GM12878 (cell line): ENCODE results near the gene TM7SF2. TPM values are rescaled to one million over a fixed set of nuclear protein-coding genes. Genes with fewer than 3 reads are reported as not detected.
"Not testable (repeated sequence)": the region's sequence is repeated elsewhere in the genome, so short reads cannot be mapped to it uniquely, and the experiment has no call there.

Source experiments
- ATAC-seq: fragments of 200-7000 bp; cut with Tn5 transposase; 3 replicates; pipeline ENCODE4 v1.9.1; 2020; ENCODE audit warnings: mild to moderate bottlenecking, moderate library complexity
- BruUV-seq: library from RNA; stranded (reverse); fragments of 400-500 nt; replicated peaks from 2 replicates; lab custom pipeline; 2021; lab: Mats Ljungman, UMichigan
- CTCF ChIA-PET: fragments of 300-600 bp; sonication (Branson Sonifier 250); formaldehyde crosslinking; extraction: SDS; loops from one replicate; lab custom pipeline; 2021; ENCODE audit warnings: inconsistent platforms; lab: Yijun Ruan, JAX
- POLR2A ChIA-PET: fragments of 350-600 bp; formaldehyde crosslinking; extraction: SDS; loops from one replicate; lab custom pipeline; 2021; ENCODE audit warnings: inconsistent platforms; lab: Charles Lee
- RAD21 ChIA-PET: fragments of 300-600 bp; sonication (Branson Sonifier 250); formaldehyde crosslinking; loops from one replicate; lab custom pipeline; 2023; ENCODE audit warnings: antibody characterized with exemption; ENCODE audit not compliant: unreplicated experiment; lab: Charles Lee
- SMC1A ChIA-PET: fragments of 300-600 bp; sonication (Branson Sonifier 250); formaldehyde crosslinking; loops from one replicate; lab custom pipeline; 2023; ENCODE audit not compliant: unreplicated experiment, uncharacterized antibody; lab: Charles Lee
- DNase-seq: peaks from one replicate; pipeline ENCODE4 v3.0.0-alpha.2; 2011; ENCODE audit warnings: low read depth, low spot score
- FAIRE-seq: peaks from 3 replicates; lab custom pipeline; 2011; peaks lifted over from hg19 to GRCh38; lab: Jason Lieb, UNC
- H2AFZ ChIP-seq: 2 replicates; pipeline ENCODE4 v1.6.0; 2011; ENCODE audit warnings: low read depth, low read length, control low read depth; ENCODE audit not compliant: control insufficient read depth
- H3K27ac ChIP-seq: 2 replicates; pipeline ENCODE4 v1.5.1; 2011; ENCODE audit warnings: control low read depth; ENCODE audit not compliant: control insufficient read depth, insufficient read depth
- H3K27me3 ChIP-seq, 2 experiments: replicated peaks in 1 of 2; 2 replicates each; pipeline versions ENCODE4 v1.6.0 to v1.6.1; 2011; ENCODE audit warnings: low read length in 1 of 2; ENCODE audit not compliant: control insufficient read depth in 2 of 2, insufficient read depth in 2 of 2
- H3K36me3 ChIP-seq, 2 experiments: 2 replicates each; pipeline ENCODE4 v1.5.1; 2011; ENCODE audit warnings: low read length in 1 of 2; ENCODE audit not compliant: control insufficient read depth in 2 of 2, insufficient read depth in 2 of 2
- H3K4me1 ChIP-seq: 2 replicates; pipeline ENCODE4 v1.6.1; 2011; ENCODE audit warnings: mild to moderate bottlenecking, low read length, moderate library complexity, mixed read lengths; ENCODE audit not compliant: control insufficient read depth, insufficient read depth
- H3K4me2 ChIP-seq: 2 replicates; pipeline ENCODE4 v1.6.0; 2011; ENCODE audit warnings: control low read depth; ENCODE audit not compliant: control insufficient read depth, insufficient read depth
- H3K4me3 ChIP-seq: fragments of 200-600 bp; sonication (generic); 2 replicates; pipeline ENCODE4 v1.5.1; 2016
- H3K79me2 ChIP-seq: 2 replicates; pipeline ENCODE4 v1.6.0; 2011; ENCODE audit warnings: low read length; ENCODE audit not compliant: control insufficient read depth, insufficient read depth
- H3K9ac ChIP-seq: 2 replicates; pipeline ENCODE4 v1.8.0; 2011; ENCODE audit warnings: low read length, control low read depth, mixed read lengths; ENCODE audit not compliant: control insufficient read depth, insufficient read depth
- H3K9me3 ChIP-seq: replicated peaks from 3 replicates; pipeline ENCODE4 v1.5.1; 2011; ENCODE audit warnings: mild to moderate bottlenecking, low read length; ENCODE audit not compliant: control insufficient read depth, insufficient read depth
- H4K20me1 ChIP-seq: 2 replicates; pipeline ENCODE4 v1.6.0; 2011; ENCODE audit not compliant: control insufficient read depth, insufficient read depth
- MEF2A ChIP-seq: IDR thresholded peaks from 2 replicates; pipeline ENCODE4 v1.6.1; 2011; ENCODE audit warnings: low read depth, mild to moderate bottlenecking, low read length, moderate library complexity; ENCODE audit not compliant: insufficient read depth
- MTA2 ChIP-seq: fragments of 450-650 bp; IDR thresholded peaks from 2 replicates; pipeline ENCODE4 v1.6.1; 2016; ENCODE audit warnings: low read depth, mild to moderate bottlenecking, moderate library complexity
- PBX3 ChIP-seq: IDR thresholded peaks from 2 replicates; pipeline ENCODE4 v1.6.1; 2011; ENCODE audit warnings: mild to moderate bottlenecking, low read depth, low read length, moderate library complexity; ENCODE audit not compliant: insufficient replicate concordance
- SIX5 ChIP-seq: IDR thresholded peaks from 2 replicates; pipeline ENCODE4 v1.6.1; 2011; ENCODE audit warnings: mild to moderate bottlenecking, low read depth, low read length, moderate library complexity; ENCODE audit not compliant: severe bottlenecking
- SRF ChIP-seq, 2 experiments: IDR thresholded peaks; 2 replicates each; pipeline ENCODE4 v1.6.1; 2011; ENCODE audit warnings: low read depth in 2 of 2, low read length in 2 of 2, mild to moderate bottlenecking in 1 of 2, moderate library complexity in 1 of 2
- YY1 ChIP-seq: IDR thresholded peaks from 2 replicates; pipeline ENCODE4 v1.6.1; 2011; ENCODE audit warnings: low read depth, mild to moderate bottlenecking, low read length
- ZNF622 ChIP-seq: fragments of 450-650 bp; IDR thresholded peaks from 2 replicates; pipeline ENCODE4 v1.6.1; 2017; ENCODE audit warnings: mild to moderate bottlenecking, inconsistent platforms
- WGBS: methylation state at CpG from one replicate; pipeline ENCODE4 v1.1.6; 2016; ENCODE audit warnings: low lambda C conversion rate; ENCODE audit not compliant: insufficient replicate concordance, insufficient coverage; ENCODE audit errors: missing lambda C conversion rate; 5-methylcytosine and 5-hydroxymethylcytosine counted together
- in situ Hi-C: fragments of 300-500 bp; cut with MboI; formaldehyde crosslinking; loops from 9 replicates; pipeline ENCODE4 v1.14.3; 2018; ENCODE audit warnings: mixed read lengths
- intact Hi-C: fragments of 100-400 bp; cut with micrococcal nuclease; formaldehyde crosslinking; loops from one replicate; pipeline ENCODE4 v1.14.2; 2022; ENCODE audit not compliant: unreplicated experiment
- polyA plus RNA-seq, 11 experiments: library from polyadenylated mRNA; depleted of rRNA in 4 of 11; unstranded in 6 of 11; stranded (reverse) in 5 of 11; fragments of >200 nt; fragmentation: Nextera tagmentation in 4 of 11; fragmentation: Illumina TruSeq in 1 of 11; extraction: Ambion mirVana in 4 of 11; extraction: Trizol in 1 of 11; gene quantifications; 1 replicate in 1 of 11; 2 replicates in 10 of 11; pipeline versions ENCODE4 v1.2.1 to v1.2.3, GENCODE V29; 2011 to 2016; ENCODE audit warnings: inconsistent platforms in 2 of 11, missing spikeins in 2 of 11, low read depth in 1 of 11
- total RNA-seq, 4 experiments: library from RNA; depleted of rRNA in 3 of 4; stranded (reverse); fragments of >200 nt in 3 of 4; fragmentation: Illumina TruSeq in 1 of 4; extraction: Trizol in 1 of 4; gene quantifications; 2 replicates each; pipeline versions ENCODE4 v1.2.1 to v1.2.3, GENCODE V29; 2013 to 2021

Gene TM7SF2
- total and polyA plus RNA-seq, 10 of the 15 experiments (the other 5 are each of a cell fraction or from before 2014, with no cell fraction given): 0.52 to 57.7 (median 20.7) TPM

- no peak for DNase-seq
- in situ Hi-C loops: no loop called here
- CTCF ChIA-PET: interaction anchor here (0.6 to 1.2 kb wide), 5 partner anchors 10 to 253 kb away, joined by 3 to 4 read pairs (median 3); partner anchors contain the start of gene CAPN1
- Histone ChIP-seq H4K20me1 (no peaks in the 10 kb centered on the region), H3K36me3 (no peaks in the 10 kb centered on the region), H2AFZ (no peak overlapping the region), H3K27me3 (no peaks in the 10 kb centered on the region; a peak in 1 of 4 replicates), H3K79me2 (no peaks in the 10 kb centered on the region), H3K4me3 (no peak overlapping the region), H3K4me2 (no peak overlapping the region), H3K9me3 (no peaks in the 10 kb centered on the region), H3K4me1 (peaks cover 25% of the 10 kb centered on the region), H3K9ac (no peak overlapping the region), H3K27ac (no peak overlapping the region)
- 0 out of 2 replicates have a peak, but pooled peaks have one; percentile 38 for TF ChIP-seq YY1
- no peak for TF ChIP-seq SRF (IDR thresholded peaks at IDR 0.05; ENCODE audit: low read depth in 2 of 2, low read length in 2 of 2)
- POLR2A ChIA-PET: interaction anchor here (2.2 kb wide), 1 partner anchor 12 kb away, joined by 9 read pairs; no protein-coding TSS in a partner anchor
- WGBS: 76% methylated on average over 2 of the region's 2 CpGs
- RAD21 ChIA-PET: interaction anchor here (0.6 to 1.7 kb wide), 3 partner anchors 12 to 301 kb away, joined by 3 to 4 read pairs (median 3); partner anchors contain the start of gene ARL2
- intact Hi-C loops: no loop called here
- SMC1A ChIA-PET: interaction anchor here (2.7 kb wide), 1 partner anchor 12 kb away, joined by 9 read pairs; no protein-coding TSS in a partner anchor
- ATAC-seq: no peak
- FAIRE-seq: no peak
- no TSS peak for BruUV-seq
Observed at GRCh38 chr11:65147352-65148075, 35.8 kb downstream of the TM7SF2 start.

- ChIA-PET POLR2A (interaction anchor here (2.2 kb wide), 1 partner anchor 13 kb away, joined by 9 read pairs; no protein-coding TSS in a partner anchor), SMC1A (interaction anchor here (2.7 kb wide), 1 partner anchor 13 kb away, joined by 9 read pairs; no protein-coding TSS in a partner anchor), CTCF (interaction anchor here (1.0 kb wide), 1 partner anchor 9 kb away, joined by 4 read pairs; no protein-coding TSS in a partner anchor), RAD21 (no interaction called here)
- intact Hi-C loops: no loop called here
- TF ChIP-seq SIX5 (no peak), ZNF622 (no peak), PBX3 (no peak), MTA2 (no peak), MEF2A (no peak)
- Histone ChIP-seq H4K20me1 (no peaks in the 10 kb centered on the region), H3K27me3 (no peaks in the 10 kb centered on the region; a peak in 1 of 4 replicates), H3K9ac (no peak overlapping the region), H2AFZ (no peak overlapping the region), H3K4me2 (no peak overlapping the region), H3K79me2 (no peaks in the 10 kb centered on the region), H3K36me3 (no peaks in the 10 kb centered on the region), H3K9me3 (no peaks in the 10 kb centered on the region), H3K4me3 (no peak overlapping the region), H3K27ac (no peak overlapping the region), H3K4me1 (peaks cover 29% of the 10 kb centered on the region)
- FAIRE-seq (no peak), DNase-seq (no peak), ATAC-seq (no peak)
- no TSS peak for BruUV-seq
- in situ Hi-C loops: no loop called here
- WGBS: 66% methylated on average over 5 of the region's 5 CpGs
Observed at GRCh38 chr11:65148657-65149056, 37.0 kb downstream of the TM7SF2 start.

GRCh38 chr11:65150131-65150508 is 38.4 kb downstream of the TM7SF2 start:
- ATAC-seq, H3K27ac ChIP-seq, H3K27me3 ChIP-seq, H3K36me3 ChIP-seq, H3K79me2 ChIP-seq, H4K20me1 ChIP-seq, BruUV-seq, H3K4me3 ChIP-seq, in situ Hi-C loops, H2AFZ ChIP-seq, DNase-seq, H3K9ac ChIP-seq, FAIRE-seq, RAD21 ChIA-PET, intact Hi-C loops, H3K9me3 ChIP-seq: not testable (repeated sequence)
- ChIA-PET POLR2A (interaction anchor here (0.6 kb wide), 1 partner anchor 13 kb away, joined by 5 read pairs; no protein-coding TSS in a partner anchor), CTCF (interaction anchor here (0.7 kb wide), 1 partner anchor 187 kb away, joined by 3 read pairs; no protein-coding TSS in a partner anchor), SMC1A (interaction anchor here (0.6 kb wide), 1 partner anchor 17 kb away, joined by 3 read pairs; no protein-coding TSS in a partner anchor)
- 90% methylated on average over 10 of the region's 10 CpGs for WGBS
- H3K4me1 ChIP-seq: peaks cover 29% of the 10 kb centered on the region
- H3K4me2 ChIP-seq: peak overlapping the region; percentile 91
